Stimulated activated CD8-positive, alpha-beta memory T cell treated with anti-CD3 and anti-CD28 coated beads, Interleukin-4, amount 100 ng/mL, for 24 hours (primary cell): ENCODE measurements around the gene SPEM1.

Source experiments
- DNase-seq: peaks from one replicate; pipeline ENCODE4 v3.0.0-alpha.2; 2020; ENCODE audit warnings: low read depth

The SPEM1 gene

DNA sequence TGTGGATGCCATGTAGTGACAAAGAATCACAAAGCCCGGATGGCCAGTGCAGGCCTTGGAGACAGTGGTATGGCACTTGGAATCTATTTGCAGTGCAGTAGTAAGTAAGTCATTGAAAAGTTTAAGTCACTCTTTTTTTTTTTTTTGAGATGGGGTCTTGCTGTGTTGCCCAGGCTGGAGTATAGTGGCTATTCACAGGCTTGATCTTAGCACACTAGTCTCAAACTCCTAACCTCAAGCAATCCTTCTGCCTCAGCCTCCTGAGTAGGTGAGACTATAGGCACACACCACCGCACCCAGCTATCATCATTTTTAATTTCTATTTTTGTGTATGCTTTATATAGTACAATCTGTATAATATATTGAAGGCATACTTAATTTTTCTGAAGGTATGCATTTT, 21.5 kb upstream of the SPEM1 start:
- DNase-seq: no peak

DNA sequence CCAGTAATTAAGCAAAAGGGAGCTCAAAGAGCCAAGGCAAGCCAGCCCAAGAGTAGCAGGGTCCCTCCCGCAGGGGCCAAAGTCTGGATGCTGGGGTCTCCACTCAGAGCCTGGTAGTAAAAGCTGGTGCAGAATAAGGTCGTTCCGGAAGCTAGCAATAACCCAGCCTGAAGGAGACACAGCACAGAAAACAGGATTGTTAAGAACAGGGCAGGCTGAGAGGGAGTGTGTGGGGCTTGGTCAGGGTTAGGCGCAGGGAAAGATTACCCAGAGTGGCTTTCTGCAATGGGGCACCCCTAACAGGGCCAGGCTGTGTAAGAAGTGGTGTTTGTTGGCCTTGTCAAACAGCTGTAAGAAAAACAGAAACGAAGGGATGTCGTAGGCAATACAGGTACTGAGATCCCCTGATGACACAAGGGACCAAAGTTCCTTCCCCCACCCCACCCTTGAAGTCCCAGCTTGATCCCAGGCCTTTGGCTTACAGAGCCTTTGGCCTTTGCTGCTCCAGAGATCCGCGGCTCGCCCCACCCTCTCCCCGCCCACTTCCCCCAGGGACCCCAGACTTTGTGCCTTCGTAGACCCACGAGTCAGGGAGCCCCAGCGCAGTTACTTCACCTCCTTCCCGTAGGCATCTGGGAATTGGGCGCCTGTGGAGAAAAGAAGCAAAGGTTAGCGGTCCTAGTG, 16.9 kb upstream of the SPEM1 start:
- no peak for DNase-seq

DNA sequence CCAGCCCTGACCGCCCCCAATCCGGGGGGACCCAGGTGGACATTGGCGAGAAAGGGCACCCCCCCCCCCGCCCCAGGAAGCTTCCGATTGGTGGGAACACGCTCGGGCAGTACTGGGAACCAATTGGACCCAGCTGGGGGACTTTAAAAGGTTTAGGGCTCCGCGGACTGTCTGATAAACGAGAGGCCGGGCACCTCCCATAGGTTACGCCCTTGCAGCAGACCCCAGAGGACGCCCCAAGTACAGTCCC, 16.5 kb upstream of the SPEM1 start:
- DNase-seq: no peak

DNA sequence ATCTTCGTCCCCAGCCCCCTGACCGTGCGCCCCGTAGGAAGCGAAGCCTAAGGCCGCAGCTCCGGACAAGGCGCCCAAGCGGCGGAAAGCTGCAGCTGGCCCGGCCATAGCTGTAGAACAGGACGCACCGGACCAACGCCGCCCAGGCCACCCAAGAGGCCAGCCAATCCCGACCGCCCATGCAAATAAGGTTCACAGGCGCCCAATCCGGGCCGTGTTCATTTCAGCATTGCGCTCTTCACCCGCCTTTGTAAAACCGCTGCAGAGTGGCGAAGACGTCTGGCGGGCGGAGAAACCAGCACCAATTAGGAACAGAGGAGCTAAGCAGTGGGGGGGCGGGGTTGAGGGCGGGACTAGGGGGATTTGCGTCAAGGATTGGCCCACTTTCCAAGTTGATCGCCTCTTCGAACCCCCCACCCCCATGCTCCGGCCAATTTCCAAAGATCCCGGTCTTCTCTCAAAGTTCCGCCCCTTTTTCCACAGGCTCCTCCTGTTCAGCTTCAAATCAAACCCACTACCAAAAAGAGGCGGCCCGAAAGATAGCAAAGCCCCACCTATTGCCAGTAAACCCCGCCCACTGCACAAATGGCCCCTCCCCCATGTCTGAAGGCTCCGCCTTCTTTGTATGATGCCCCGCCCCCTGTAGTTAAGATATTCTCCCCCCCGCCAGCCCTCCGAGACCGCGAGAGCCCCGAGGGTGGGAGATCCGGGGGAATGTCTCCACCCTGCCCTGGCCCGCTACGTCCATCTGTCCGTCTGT, 16.0 kb upstream of the SPEM1 start, which contains the start of gene TMEM256:
TMEM256 (minus strand) TSS at position 121 of the 760 bp plus-strand sequence; CDS start at position 108, 13 bp downstream.
- DNase-seq: peak; percentile 93

DNA sequence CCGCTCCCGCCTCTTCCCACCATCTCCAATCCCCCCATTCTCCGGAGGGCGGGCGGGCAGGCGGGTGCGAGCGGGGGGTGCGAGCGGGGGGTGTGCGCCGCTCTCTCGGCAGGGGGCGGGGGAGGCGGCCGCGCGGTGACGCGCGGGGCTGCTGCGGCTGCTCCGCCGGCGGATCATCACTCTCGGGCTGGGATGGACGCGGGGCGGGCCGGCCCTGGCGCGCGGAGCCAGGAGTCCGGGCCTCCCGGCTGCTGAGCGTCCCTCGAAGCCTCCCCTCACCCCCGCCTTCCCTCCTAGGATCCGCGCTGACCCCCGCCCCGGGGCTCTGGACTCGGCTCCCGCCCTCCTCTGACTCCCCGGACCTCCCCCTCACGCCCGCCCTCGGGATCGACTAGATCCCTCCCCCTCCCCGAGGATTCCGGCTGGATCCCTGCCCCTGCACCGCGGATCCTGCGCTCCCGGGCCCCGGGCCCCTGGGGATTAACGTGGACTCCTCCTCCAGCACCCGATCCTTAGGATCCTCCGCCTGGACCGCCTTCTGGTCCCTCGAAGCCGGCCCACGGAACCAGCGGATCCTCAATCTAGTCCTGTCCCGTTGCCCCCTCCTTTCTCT, 15.3 kb upstream of the SPEM1 start:
- peak; percentile 57 for DNase-seq

DNA sequence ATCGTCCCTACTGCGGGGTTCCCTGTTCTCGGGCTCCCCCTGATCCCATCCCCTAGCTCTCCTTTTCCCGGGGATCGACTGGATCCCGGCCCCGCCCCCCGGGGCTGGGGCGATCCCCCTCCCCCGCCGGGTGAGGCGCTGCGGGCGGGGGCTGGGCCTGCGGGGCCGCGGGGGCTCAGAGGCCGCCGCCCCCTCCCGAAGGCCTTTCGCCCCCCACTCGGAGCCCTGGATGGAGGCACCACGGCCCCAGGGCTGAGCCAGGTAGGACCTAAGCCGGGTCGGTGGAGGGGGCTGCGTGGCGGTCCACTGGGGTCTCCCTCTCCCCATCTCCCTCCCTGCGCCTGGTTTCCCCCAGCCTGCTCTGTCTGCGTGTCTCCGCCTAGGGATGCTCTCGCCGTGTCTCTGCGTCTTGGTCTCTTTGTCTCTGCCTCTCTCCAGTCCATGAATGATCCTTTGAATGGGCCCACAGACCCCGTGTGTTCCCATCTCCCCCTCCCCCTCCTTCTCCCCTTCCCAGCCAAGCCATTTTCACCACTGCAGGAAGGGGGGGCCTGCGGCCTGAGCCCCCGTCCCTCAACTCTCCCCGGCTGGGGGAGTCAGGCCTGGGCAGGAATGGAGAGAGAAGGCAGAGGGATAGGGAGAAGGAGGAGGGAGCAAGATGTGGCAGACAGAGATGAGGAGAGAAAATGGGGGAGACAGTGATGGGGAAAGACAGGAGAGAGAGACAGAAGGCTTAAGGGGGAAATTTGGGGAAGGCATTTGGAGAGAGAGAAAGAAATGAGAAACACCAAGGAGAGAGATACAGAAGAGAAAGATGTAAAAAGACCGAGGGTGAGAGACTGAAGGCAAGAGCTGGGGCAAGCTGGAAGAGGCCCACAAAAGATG, 14.5 kb upstream of the SPEM1 start:
- no peak for DNase-seq

DNA sequence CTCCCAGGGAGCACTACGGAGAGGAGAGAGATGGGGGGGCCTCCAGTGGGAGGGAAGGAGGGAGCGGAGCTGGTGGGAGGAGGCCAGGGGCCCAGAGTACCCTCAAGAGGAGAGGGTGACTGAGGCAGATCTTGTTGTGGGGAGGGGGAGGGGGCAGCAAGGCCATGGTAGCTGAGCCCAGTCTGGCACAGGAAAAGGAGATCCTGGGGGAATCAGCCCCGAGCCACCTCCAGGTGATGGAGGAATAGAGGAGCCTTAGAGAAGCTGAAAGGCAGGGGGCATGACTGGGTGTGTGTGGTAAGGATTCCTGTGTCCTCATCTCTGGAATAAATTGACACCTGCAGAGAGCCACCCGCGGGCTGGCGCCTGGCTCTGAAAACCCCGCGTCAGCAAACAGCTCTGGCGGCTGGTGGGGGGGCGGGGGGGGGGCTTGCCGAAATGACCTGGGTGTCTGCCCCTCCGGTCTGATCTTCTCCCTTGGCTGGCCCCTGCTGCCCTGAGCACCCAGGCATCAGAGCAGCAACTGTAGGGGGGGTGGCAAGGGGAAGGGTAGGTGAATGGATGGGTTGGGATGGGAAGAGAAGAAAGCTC, 13.8 kb upstream of the SPEM1 start:
- no peak for DNase-seq

DNA sequence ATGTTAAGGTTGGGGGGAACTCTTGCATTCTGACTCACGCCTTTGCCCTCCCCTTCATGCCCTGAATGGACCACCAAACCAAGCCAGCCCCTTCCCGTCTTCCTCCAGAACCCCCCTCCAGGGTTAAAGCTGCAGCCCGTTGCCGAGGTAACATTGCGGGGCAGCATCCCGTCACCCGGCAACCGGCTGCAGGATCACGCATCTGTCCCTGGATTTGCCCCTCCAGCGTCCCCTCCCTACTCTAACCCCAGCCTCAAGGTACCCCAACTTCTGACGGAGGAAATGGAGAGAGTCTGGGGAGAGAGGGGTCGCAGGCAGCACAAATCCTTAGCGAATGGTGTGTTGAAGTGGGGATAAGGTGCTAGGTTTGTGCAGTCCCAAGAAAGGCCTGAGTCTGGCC, 13.0 kb upstream of the SPEM1 start:
- DNase-seq: no peak

DNA sequence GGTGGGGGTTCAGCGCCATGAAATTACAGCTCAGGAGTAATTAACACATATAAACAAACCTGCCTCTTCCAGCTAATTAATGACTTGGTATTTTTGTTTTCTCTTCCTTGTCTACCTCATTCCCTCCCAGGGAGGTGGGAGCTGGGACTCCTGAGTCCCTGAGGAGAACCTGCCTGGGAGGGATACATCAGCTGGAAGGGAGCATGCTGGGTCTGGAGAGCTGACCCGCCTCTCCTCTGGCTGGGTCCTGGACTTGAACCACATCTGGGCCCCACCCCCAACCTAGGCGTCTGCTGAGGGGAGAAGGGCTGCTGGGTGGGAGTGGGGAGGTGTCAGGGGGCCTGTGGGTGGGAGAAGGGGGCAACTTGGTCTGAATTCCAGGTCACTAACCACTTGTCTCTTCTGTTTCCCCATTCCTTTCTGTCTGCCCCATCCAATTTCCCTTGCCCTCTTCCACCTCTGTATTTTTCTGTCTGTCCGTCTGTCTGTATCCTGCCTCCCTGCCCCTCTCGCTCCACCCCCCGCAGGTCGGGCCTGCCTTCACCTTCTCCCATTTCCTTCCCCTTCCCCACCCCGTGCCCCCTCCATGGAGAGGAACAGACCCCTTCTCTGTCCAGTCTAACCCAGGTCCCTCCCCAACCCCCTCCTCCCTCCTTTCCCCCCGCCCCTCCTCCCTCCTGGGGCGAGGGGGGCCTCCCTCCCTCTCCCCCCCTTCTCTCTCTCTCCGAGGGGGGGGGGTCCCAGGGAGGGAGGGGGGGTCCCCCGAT, 12.5 kb upstream of the SPEM1 start, which contains the start of gene NLGN2:
NLGN2 (plus strand) TSS at position 361 of the 767 bp plus-strand sequence. CDS start 411 bp downstream, outside the sequence.
- no peak for DNase-seq

DNA sequence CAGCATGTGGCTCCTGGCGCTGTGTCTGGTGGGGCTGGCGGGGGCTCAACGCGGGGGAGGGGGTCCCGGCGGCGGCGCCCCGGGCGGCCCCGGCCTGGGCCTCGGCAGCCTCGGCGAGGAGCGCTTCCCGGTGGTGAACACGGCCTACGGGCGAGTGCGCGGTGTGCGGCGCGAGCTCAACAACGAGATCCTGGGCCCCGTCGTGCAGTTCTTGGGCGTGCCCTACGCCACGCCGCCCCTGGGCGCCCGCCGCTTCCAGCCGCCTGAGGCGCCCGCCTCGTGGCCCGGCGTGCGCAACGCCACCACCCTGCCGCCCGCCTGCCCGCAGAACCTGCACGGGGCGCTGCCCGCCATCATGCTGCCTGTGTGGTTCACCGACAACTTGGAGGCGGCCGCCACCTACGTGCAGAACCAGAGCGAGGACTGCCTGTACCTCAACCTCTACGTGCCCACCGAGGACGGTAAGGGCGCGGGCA, 11.8 kb upstream of the SPEM1 start:
- no peak for DNase-seq

DNA sequence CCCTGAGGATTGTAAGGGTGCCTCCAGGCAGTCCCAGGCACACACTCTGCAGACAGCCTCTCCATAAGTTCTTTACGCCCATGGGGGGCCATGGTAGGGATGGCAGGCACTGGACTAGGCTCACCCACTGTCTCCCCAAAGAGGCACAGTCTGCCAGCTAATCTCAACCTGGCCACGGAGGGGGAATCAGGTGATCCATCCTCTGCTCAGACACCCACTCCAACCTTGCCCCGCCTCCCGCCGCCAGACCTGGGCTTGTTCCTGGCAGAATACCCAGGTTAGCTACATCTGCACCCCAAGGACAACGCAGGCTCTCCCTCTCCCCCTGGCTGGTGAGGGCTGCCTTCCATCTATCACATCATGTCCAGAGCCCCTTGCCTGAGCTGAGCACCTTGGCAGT, 11.3 kb upstream of the SPEM1 start:
- DNase-seq: no peak

DNA sequence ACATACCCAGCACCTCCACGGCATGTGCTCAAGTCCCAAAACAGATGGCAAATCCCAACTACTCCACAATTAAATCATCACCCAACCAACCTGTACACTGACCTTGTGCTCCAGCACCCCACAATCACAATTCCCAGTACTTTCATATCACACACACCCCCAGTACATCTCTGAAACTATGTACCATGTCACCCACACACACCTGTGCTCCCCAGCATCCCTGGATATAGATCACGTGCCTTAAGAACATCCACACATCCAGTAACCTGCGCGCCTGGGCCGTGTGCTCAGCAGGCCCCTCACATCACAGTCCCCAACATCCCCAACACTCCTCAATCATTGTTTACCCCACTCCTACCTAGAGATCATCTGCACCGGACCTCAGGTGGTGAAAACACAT, 10.4 kb upstream of the SPEM1 start:
- DNase-seq: no peak

DNA sequence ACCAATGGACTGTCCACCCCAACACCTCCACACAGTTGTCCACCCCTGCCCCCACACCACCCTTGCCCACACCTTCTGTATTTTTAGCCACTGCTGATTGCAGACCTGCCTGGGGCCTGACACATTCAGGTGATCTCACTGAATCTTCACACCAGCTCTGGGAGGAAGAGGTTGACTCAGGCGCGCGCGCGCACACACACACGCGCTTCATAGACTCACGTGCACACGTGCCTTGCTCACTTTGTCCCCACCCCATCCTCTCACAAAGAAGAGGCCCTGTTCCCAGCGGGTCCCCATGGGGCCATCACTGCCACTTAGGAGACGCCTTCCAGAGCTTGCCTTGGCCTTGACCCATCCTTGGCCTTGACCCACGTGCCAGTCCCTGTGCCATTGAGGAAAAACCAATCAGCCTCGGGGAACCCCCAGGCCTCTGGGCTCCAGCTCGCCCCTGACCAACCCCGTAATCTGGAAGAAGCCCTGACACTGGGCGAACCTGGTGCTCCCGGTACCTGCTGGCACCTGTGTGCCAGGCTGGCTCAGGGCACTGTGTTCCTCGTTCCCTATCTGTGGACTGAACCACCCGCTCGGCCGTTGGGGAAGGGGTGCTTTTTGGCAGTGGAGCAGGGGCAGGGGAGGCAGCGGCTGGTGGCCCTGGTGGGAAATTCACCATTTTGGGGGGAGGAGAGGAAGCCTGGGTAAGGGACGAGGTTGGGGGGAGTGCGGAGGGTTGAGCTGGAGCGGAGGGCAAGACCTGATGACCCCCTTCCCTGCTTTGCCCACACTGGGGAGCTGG, 9.3 kb upstream of the SPEM1 start:
- no peak for DNase-seq

DNA sequence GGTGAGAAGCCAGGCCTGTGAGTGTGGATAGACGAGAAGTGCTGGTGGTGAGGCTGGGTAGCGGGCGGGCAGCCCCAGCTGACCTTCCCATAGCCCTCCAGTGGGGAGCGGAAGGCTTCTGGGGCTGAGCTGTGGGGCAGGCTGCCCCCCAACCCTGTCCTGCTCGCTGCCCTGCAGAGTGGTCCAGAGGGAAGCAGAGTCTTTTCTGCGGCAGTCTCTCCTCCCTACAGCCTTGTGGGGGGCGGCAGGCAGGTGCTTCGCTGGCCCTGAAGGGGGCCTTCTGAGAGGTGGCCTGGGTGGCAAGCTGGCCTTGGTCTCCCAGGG, 8.7 kb upstream of the SPEM1 start:
- DNase-seq: no peak

DNA sequence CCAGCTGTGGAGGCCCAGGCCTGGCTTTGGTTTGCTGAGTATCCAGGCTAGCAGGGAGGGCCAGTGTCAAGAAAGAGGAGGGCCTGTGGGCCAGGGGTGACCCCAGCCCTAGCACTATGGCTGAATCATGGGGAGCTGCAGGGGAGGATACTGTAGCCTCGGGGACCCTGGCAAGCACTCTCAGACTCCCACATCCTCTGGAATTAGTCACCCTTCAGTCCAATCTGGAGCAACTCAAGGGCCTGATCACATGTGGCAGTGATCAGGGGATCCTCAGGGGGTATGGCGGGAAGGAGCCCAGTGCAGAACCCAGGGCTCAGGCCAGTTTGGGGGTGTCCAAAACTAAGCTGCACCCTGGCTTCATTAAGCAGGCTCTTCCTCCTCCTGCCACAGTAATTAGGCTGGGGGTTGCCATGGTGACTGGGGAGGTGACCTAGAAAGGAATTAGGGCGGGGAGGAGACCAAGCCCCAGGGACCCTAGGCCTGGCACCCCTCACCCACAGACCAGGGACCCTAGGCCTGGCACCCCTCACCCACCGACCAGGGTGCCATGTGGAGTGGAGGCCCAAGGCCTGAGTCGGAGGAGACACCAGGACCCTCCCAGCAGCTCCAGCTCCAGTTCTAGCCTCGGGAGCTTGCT, 6.7 kb upstream of the SPEM1 start:
- no peak for DNase-seq

DNA sequence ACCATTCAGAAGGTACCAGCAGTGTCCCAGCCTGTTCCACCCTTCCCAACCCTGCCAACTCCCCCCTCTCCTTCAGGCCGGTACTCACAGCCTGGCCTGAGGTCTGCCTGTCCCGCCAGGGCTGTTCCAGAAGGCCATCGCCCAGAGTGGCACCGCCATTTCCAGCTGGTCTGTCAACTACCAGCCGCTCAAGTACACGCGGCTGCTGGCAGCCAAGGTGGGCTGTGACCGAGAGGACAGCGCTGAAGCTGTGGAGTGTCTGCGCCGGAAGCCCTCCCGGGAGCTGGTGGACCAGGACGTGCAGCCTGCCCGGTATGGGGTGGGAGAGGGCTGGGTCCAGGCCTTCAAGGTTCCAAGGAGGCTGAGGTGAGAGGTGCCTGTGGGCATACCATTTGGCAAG, 5.3 kb upstream of the SPEM1 start:
- no peak for DNase-seq

DNA sequence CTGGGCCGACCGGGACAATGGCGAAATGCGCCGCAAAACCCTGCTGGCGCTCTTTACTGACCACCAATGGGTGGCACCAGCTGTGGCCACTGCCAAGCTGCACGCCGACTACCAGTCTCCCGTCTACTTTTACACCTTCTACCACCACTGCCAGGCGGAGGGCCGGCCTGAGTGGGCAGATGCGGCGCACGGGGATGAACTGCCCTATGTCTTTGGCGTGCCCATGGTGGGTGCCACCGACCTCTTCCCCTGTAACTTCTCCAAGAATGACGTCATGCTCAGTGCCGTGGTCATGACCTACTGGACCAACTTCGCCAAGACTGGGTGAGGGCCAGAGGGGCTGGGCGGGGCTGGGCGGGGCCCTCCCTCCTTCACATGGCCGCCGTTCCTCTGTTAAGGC, 4.3 kb upstream of the SPEM1 start:
- no peak for DNase-seq

DNA sequence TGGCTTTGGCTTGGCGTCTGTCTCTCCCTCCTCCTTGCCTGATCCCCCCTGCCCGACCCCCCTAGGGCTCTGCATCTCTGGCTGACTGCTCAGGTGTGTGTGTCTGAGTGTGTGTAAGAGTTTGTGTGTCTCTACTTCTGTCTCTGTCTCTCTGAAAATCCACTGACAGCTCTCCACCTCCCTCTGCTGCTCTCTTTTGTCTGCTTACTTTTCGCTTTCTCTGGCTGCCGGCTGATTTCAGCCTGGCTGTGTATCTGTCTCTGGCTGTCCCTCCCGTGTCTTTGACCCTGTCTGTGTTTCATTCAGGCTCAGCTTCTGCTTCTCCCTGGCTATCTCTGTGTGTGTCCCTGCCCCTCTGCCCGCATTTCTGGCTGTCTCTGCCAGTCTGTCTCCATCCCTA, 3.8 kb upstream of the SPEM1 start:
- DNase-seq: no peak

DNA sequence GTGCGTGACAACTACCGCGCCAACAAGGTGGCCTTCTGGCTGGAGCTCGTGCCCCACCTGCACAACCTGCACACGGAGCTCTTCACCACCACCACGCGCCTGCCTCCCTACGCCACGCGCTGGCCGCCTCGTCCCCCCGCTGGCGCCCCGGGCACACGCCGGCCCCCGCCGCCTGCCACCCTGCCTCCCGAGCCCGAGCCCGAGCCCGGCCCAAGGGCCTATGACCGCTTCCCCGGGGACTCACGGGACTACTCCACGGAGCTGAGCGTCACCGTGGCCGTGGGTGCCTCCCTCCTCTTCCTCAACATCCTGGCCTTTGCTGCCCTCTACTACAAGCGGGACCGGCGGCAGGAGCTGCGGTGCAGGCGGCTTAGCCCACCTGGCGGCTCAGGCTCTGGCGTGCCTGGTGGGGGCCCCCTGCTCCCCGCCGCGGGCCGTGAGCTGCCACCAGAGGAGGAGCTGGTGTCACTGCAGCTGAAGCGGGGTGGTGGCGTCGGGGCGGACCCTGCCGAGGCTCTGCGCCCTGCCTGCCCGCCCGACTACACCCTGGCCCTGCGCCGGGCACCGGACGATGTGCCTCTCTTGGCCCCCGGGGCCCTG, 3.0 kb upstream of the SPEM1 start:
- no peak for DNase-seq
